Fibroblast of mammary gland (primary cell): ENCODE measurements around the gene TULP4.

Experiments
- DNase-seq: peaks from one replicate; pipeline ENCODE4 v3.0.0-alpha.2; 2010; ENCODE audit warnings: low read depth
- H3K4me3 ChIP-seq: 2 replicates; pipeline ENCODE4 v1.5.1; 2011; ENCODE audit warnings: low read depth, mild to moderate bottlenecking, low read length, moderate library complexity; ENCODE audit not compliant: control insufficient read depth
- TF ChIP-seq, protein P1 (sequence below): conservative IDR thresholded peaks from 2 replicates; pipeline ENCODE4 v1.5.1; 2011; ENCODE audit warnings: low read depth, low read length, inconsistent platforms; ENCODE audit not compliant: control insufficient read depth, insufficient read depth

Gene TULP4

DNA sequence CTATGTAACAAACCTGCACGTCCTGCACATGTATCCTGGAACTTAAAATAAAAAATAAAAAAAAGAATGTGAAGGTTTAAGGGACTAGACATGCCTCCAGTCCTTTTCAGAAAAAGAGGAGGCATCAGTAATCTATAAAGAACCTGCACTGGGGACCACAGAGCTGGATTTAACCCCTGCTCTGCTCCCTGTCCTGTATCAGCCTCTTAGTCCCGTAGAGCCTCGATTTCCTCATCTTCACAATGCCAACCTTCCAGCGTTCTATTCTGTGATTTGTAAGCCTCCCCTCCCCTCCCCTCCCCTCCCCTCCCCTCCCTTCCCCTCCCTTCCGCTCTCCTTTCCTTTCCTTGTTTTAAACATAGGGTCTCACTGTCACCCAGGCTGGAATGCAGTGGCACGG is 216.6 kb downstream of the TULP4 start:
- no peak for DNase-seq
- TF ChIP-seq, protein P1, sequence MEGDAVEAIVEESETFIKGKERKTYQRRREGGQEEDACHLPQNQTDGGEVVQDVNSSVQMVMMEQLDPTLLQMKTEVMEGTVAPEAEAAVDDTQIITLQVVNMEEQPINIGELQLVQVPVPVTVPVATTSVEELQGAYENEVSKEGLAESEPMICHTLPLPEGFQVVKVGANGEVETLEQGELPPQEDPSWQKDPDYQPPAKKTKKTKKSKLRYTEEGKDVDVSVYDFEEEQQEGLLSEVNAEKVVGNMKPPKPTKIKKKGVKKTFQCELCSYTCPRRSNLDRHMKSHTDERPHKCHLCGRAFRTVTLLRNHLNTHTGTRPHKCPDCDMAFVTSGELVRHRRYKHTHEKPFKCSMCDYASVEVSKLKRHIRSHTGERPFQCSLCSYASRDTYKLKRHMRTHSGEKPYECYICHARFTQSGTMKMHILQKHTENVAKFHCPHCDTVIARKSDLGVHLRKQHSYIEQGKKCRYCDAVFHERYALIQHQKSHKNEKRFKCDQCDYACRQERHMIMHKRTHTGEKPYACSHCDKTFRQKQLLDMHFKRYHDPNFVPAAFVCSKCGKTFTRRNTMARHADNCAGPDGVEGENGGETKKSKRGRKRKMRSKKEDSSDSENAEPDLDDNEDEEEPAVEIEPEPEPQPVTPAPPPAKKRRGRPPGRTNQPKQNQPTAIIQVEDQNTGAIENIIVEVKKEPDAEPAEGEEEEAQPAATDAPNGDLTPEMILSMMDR, result no peak
- H3K4me3 ChIP-seq, result no peak overlapping the region

DNA sequence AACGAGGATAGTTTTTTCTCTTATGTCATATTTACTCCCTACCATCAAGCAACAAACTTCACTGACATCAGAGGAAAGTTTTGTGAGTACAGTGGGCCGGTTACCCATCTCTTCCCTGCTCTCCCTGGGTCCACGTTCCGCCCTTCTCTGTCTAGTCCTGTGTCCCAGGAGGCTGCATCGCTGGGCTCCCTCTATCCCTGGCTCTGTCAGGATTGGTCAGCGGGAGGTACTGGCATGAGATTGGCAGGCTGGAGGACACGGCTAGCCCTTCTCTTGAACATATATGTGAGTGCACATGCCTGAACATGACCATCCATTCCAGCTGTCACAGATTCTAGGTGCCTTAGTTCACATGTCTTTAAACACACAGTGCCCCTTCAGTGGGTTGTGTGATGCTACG is 217.4 kb downstream of the TULP4 start:
- no peak for DNase-seq
- no peak overlapping the region for H3K4me3 ChIP-seq
- TF ChIP-seq, protein P1, result no peak

DNA sequence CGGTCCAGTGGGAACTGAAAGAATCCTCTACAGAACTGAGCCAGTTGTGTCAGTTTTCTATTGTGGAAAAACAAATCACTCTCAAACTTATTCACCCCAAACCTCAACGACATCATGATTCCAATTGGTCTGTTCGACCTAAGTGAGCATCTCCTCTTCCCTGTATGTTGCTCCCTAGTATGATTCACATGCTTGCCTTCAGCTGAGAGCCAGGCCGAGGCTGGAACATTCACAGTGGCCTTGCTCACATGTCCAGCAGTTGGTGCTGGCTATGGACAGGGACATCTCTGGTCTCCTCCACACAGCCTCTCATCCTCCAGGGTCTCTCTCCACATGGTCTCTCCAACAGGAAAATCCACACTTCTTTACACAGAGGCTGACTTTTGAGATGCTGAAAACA is 219.3 kb downstream of the TULP4 start:
- TF ChIP-seq, protein P1, result no peak
- no peak for DNase-seq
- H3K4me3 ChIP-seq, result no peak overlapping the region

DNA sequence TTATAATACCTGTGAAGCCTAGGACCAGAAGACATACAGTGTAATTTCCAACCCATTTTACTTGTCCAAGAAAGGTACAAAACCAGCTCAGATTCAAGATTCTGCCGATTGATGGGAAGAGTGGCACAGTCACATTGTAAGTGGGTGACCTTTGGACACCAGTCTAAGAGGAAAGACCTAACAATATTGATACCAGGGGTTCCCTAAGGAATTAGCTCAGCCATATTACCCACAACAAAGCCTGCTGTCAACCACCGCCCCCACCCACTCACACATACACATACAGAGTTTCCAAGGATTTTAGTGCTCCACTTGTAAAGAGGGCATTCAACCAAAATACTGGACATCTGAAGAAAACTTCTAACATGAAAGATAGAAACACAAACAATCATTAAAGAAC is 219.7 kb downstream of the TULP4 start:
- DNase-seq, result no peak
- TF ChIP-seq, protein P1, result no peak
- no peak overlapping the region for H3K4me3 ChIP-seq

DNA sequence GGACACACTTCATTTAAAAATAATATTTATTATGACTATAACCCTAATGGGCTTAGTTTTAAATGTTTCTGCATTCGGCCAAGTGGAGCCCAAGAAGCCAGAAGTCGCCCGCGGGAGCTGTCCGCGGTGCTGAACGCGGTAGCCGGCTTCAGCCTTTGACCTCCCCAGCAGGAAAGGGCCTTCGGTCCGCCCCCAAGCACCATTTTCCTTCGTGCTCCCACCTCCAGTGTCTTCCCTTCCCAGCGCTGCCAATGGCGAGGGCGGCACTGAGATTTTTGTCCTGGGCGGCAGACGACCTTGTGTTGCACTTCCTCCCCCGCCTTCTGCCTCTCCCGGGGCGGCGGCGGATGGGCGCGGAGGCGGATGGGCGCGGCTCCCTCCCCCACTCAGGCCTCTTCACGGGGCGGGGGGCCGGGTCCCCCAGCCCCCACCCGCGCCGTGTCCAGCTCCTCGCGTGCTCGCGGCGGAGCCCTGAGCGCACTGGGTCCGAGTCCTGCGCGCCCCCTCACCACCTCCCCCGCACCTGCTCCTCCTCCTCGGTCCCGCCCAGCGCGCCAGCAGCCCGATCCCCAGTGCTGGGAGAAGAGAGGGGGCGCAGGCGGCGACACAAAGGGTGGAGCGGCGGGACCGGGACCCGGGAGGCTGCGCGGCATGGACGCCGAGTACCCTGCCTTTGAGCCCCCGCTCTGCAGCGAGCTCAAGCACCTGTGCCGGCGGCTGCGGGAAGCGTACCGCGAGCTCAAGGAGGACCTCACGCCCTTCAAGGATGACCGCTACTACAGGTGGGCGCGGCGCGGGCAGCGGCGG is 224.0 kb downstream of the TULP4 start:
- DNase-seq, result peak; percentile 77
- TF ChIP-seq, protein P1, result no peak
- peak overlapping the region; percentile 45 for H3K4me3 ChIP-seq

DNA sequence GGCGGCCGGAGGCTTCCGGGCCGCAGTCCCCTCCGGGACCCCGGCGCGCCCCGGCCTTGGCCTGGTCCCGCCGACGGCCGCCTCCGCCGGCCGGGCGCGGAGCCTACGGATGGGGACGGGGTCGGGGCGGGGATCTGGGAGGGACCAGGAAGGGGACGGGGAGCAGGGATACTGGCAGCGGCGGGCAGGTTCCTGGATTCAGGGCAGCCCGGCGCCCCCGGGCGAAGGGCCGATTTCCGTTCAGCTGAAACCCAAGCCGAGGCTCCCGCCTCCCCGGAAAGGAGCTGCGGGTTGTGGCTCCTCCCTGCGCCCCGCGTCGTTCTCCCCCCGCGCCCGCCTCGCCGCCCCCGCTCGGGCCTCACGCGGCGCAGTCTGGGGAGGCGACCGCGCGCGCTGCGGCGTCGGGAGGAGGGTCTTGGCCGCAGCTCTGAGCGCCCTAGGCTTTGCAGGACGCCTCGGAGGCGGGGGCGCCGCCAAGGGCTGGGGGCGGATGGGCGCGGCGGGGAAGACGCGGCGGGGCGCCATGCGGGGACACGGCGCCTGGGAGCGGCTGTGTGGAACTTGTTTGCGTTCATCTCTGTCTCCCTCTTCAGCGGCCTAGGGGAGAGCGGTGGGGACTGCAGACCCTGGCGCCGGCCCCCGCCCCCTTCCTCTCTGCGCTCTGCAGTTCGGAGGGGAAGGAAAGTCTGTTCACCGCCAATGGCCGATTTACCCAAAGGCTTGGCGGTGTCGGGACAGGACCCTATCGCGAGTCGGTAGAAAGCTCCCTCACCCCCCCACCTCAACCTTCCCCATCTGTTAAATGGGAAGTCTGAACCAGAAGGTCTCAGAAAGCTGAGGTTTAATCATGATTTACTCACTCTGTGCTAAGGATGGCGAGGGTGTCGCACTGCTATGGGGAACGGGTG is 224.9 kb downstream of the TULP4 start:
- peak; percentile 29 for DNase-seq
- H3K4me3 ChIP-seq, result peak overlapping the region; percentile 45
- TF ChIP-seq, protein P1, result no peak
